Peyer's patch (tissue), 4 donors: ENCODE measurements around the gene PZP. TPM values are rescaled to one million over a fixed set of nuclear protein-coding genes. Genes with fewer than 3 reads are reported as not detected.

Experiments used
- DNase-seq, 3 donors: peaks; one replicate each; pipeline ENCODE4 v3.0.0-alpha.2; 2017 to 2019
- H3K27ac ChIP-seq, 4 donors: fragments of 200-600 bp; sonication (generic); one replicate each; pipeline ENCODE4 v1.5.1; 2016 to 2019
- H3K27me3 ChIP-seq, 2 donors: fragments of 200-600 bp; sonication (generic); one replicate each; pipeline ENCODE4 v1.5.1; 2019
- H3K36me3 ChIP-seq, 3 donors: fragments of 200-600 bp; sonication (generic); one replicate each; pipeline ENCODE4 v1.5.1; 2016 to 2019
- H3K4me1 ChIP-seq, 4 donors: fragments of 200-600 bp; sonication (generic); one replicate each; pipeline ENCODE4 v1.5.1; 2016 to 2019
- H3K4me3 ChIP-seq, 4 donors: fragments of 200-600 bp; sonication (generic); 1 replicate in 3 of 4; 2 replicates in 1 of 4; pipeline ENCODE4 v1.5.1; 2016 to 2019; ENCODE audit warnings: mild to moderate bottlenecking in 1 of 4
- H3K9me3 ChIP-seq, 4 donors: fragments of 200-600 bp; sonication (generic); one replicate each; pipeline ENCODE4 v1.5.1; 2016 to 2019; ENCODE audit warnings: mild to moderate bottlenecking in 1 of 4
- CTCF ChIP-seq, 6 experiments: fragments of 450-650 bp in 4 of 6; fragments of 200-600 bp in 2 of 6; sonication (generic) in 1 of 6; IDR thresholded peaks; one replicate each; pipeline ENCODE4 v1.5.1; 2017 to 2019; ENCODE audit warnings: antibody characterized with exemption in 6 of 6, mild to moderate bottlenecking in 3 of 6, moderate library complexity in 1 of 6
- POLR2A ChIP-seq, 2 donors: fragments of 450-650 bp; IDR thresholded peaks; one replicate each; pipeline ENCODE4 v1.5.1; 2017; ENCODE audit warnings: antibody characterized with exemption in 2 of 2, mild to moderate bottlenecking in 2 of 2, moderate library complexity in 2 of 2
- total RNA-seq, 4 donors: library from RNA; depleted of rRNA; stranded (reverse); fragments of >200 nt; gene quantifications; one replicate each; pipeline ENCODE4 v1.1.0, GENCODE V29; 2016

The PZP gene
- total RNA-seq, 4 donors from 2014 or later: not detected

- TF ChIP-seq CTCF (IDR thresholded peaks at IDR 0.05): no peak
- TF ChIP-seq POLR2A (IDR thresholded peaks at IDR 0.05): no peak
- H3K4me3 ChIP-seq: no peak overlapping the region
- H3K27ac ChIP-seq: peak overlapping the region in 1 of 4 donors; percentile 44
- H3K9me3 ChIP-seq: no peaks in the 10 kb centered on the region
- no peaks in the 10 kb centered on the region for H3K4me1 ChIP-seq
- no peak for DNase-seq
- no peaks in the 10 kb centered on the region for H3K36me3 ChIP-seq
- no peaks in the 10 kb centered on the region for H3K27me3 ChIP-seq
Observed at GRCh38 chr12:9135903-9136310, 72.3 kb downstream of the PZP start.

- H3K4me1 ChIP-seq: no peaks in the 10 kb centered on the region
- no peak overlapping the region for H3K4me3 ChIP-seq
- H3K36me3 ChIP-seq: no peaks in the 10 kb centered on the region
- TF ChIP-seq POLR2A (IDR thresholded peaks at IDR 0.05) (no peak), CTCF (IDR thresholded peaks at IDR 0.05) (peak in 2 of 6 experiments; percentile 10 to 14)
- no peaks in the 10 kb centered on the region for H3K9me3 ChIP-seq
- DNase-seq: peak in 1 of 3 donors; percentile 46
- H3K27me3 ChIP-seq: no peaks in the 10 kb centered on the region
- H3K27ac ChIP-seq: peak overlapping the region in 3 of 4 donors; percentile 21 to 62 (median 44)
Observed at GRCh38 chr12:9134981-9135628, 73.1 kb downstream of the PZP start.

GRCh38 chr12:9133216-9133916 is 74.8 kb downstream of the PZP start:
- no peaks in the 10 kb centered on the region for H3K36me3 ChIP-seq
- no peak overlapping the region for H3K4me3 ChIP-seq
- H3K27ac ChIP-seq: no peak overlapping the region
- DNase-seq: no peak
- H3K4me1 ChIP-seq: no peaks in the 10 kb centered on the region
- no peak for TF ChIP-seq CTCF (IDR thresholded peaks at IDR 0.05)
- no peak for TF ChIP-seq POLR2A (IDR thresholded peaks at IDR 0.05)
- no peaks in the 10 kb centered on the region for H3K9me3 ChIP-seq
- no peaks in the 10 kb centered on the region for H3K27me3 ChIP-seq

- H3K9me3 ChIP-seq: no peaks in the 10 kb centered on the region
- TF ChIP-seq POLR2A (IDR thresholded peaks at IDR 0.05) (no peak), CTCF (IDR thresholded peaks at IDR 0.05) (no peak)
- no peaks in the 10 kb centered on the region for H3K4me1 ChIP-seq
- no peaks in the 10 kb centered on the region for H3K27me3 ChIP-seq
- no peak overlapping the region for H3K4me3 ChIP-seq
- no peaks in the 10 kb centered on the region for H3K36me3 ChIP-seq
- DNase-seq: no peak
- no peak overlapping the region for H3K27ac ChIP-seq
Observed at GRCh38 chr12:9132008-9132535, 76.1 kb downstream of the PZP start.

- no peak overlapping the region for H3K4me3 ChIP-seq
- no peaks in the 10 kb centered on the region for H3K27me3 ChIP-seq
- TF ChIP-seq POLR2A (IDR thresholded peaks at IDR 0.05) (no peak), CTCF (IDR thresholded peaks at IDR 0.05) (no peak)
- no peak overlapping the region for H3K27ac ChIP-seq
- H3K9me3 ChIP-seq: no peaks in the 10 kb centered on the region
- H3K36me3 ChIP-seq: no peaks in the 10 kb centered on the region
- DNase-seq: no peak
- no peaks in the 10 kb centered on the region for H3K4me1 ChIP-seq
Observed at GRCh38 chr12:9130244-9130643, 78.0 kb downstream of the PZP start.
